Amniotic stem cell (primary cell): ENCODE data around the gene CALD1.

ENCODE experiments used
- DNase-seq: peaks from one replicate; lab custom pipeline; 2025; lab: John Stamatoyannopoulos, UW

CALD1 gene

DNA sequence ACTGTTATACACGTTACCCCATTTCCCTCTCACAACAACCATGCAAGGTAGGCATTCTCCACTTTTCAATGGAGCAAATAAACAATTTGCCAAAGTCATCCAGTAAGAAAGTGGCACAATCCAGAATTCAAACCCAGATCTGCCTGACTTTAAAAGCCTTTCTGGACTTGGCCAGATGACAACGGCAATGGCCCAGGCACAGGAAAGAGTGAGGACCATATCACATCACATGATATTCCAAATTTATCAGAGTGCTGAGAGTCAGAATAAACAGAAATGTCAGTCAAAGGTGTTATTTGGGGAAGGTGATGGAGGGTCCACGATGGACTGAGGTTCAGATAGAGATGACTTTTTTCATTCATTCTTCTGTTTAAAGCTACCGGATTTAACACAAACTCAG is 48.0 kb downstream of the CALD1 start:
- no peak for DNase-seq

DNA sequence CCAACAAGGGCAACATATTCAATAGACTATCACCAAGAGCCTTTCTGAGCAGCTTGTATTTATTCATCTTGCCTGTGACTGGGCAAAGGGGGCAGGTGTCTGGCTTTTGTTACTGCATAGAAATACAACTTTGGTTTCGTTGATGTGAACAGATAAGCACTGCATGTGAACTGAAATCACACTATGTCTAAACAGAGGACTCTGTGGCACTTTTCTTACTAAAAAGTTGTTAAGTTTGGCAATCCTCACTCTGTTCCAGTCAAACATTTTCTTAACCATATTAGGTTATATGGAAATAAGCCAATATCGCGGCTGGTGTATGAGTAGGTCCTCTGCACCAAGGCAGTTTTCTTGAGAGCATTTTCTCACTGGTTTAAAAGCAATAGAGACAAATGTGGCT is 48.5 kb downstream of the CALD1 start:
- DNase-seq = no peak

DNA sequence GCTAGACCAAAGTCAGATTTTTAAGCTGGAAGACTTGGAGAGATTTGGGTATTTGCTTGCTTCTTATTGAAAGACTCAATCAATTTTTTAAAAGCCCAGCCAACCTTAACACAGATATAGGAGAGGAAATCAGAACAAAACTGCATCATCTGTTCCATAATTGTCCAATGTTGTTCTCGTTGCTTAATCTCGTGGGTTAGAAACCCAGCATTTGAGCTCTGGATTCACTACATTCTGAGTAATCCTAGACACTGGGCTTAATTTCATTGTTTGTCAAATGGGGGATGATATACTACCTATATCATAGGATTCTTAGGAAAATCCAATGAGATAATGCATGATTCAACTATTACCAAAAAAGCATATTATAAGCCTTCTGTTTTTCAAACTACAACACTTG is 48.9 kb downstream of the CALD1 start:
- no peak for DNase-seq

DNA sequence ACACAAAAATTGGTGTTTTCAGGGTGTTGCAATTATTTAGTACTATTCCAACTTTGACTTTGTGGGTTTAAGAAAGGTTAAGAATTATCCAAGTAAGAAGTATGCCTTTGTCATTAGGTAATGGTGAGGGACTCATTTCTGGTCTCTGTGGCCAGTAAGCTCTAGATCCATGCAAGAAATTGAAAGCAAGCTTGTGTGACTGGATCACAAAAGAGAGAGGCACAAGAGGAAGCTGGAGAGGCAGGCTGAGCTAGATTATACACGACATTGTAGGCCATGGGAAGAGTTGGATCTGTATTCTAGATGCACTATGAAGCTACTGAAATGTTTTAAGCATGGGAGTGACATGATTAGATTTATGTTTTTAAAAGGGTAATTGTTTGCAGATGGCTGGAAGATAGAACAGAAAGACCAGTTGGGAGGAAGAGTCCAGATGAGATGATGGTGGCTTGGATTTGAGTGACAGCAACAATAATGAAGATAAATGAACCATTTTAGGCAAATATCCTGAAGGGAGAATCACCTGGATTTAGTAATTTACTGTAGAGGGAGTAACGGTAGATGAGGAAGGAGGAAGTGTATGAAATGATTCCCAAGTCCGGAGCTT is 50.0 kb downstream of the CALD1 start:
- no peak for DNase-seq

DNA sequence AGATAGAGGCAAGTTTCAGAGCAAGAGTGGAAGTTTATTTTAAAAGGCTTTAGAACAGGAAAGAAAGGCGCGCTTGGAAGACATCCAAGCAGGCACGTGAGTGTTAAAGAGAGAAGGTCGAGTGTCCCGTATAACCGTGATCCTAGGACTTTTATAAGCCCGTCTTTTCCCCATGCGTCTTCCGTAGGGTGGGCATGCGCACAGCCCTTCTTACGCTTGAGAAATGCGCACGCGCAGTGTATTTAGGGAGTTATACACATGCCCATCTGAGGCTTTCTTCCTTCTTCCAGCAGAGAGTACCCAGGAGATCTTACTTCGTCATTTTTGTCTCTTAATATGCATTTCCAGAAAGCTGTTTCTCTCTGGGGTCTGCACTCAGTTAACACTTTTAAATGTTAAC is 52.4 kb downstream of the CALD1 start:
- no peak for DNase-seq

DNA sequence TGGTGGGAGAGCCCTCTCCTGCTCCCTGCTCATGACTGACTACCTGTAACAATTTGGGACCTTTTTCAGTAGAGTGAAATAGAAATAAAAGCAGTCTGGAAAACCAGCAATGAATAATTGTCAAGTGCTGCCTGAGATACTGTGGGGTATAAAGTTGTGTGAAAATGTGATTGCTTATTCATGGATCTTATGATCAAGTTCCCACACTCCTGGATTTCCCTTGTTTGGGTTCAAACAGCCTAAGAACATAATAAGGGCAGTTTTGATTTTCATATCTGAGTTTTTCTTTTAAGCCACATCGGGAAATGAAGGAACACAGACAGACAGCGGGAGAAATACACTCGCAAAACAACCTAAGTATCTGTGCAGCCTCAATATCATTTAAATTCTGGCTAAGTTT is 52.9 kb downstream of the CALD1 start:
- no peak for DNase-seq

DNA sequence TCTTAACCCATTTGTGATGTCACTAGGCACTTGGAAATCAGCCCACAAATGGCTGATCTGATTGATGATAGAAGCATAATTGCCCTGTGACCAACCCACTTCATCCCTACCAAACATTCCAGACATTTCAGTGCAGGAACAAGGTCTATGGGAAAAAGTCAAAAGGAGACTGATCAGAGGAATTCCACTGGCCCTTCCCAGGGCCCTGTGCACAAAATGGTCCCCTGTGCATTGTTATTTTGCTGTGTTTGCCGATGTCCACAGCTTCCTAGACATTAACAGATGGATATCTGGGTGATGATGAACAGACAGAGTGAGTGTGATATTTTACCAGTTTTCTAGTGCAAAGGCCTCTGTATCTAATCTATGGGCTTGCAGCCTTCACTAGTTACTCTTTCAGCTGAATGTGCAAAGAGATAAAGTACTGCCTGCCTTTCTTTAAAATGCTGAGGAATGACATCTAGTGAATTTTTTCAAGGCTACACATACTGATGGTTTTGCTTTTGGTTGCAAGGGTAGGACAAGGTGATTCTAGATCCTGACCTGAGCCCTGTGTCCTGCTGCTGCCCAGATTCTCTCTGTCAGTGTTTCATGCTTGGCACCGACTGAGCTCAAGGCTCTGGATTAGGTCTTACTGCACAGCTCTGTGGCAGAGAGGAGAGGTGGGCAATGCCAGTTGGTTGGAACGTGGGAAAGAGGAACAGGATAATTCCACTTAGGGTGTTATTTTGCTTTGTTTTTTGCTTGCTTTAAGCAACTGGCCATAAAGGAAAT is 55.4 kb downstream of the CALD1 start:
- DNase-seq = no peak

DNA sequence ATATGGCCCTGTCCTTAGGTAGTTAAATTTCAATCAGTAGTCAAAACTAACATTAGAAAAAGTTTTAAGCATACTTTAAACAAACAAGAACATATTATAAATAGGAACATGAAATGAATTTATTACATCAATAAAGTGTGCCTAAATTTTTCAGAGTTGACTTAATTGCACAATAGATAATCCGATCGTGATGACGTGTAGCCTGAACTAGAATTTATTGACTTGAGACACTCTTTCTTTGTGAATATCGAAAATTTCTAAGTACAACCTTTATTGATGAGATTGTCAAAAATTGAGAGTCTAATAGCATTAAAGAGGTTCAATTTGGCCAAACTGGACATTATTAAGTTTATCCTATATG is 56.0 kb downstream of the CALD1 start:
- DNase-seq = no peak

DNA sequence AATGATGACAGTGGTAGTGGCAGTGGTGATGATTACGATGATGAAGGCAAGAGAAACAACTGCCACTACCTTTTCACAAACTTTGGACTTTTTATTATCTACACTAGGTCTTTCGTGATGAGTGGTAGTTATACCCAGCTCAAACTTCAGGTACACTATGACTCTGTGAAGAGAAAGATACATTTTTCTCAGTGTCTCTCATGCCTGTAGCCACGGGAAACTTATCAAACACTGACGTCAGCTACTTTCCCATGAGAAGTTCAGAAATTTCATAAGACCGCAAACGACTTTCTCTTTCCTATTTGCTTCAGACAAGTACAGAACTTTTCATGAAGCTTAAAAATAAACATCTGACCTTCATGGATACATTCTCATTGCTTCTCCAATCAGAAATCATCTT is 57.0 kb downstream of the CALD1 start:
- DNase-seq = no peak

DNA sequence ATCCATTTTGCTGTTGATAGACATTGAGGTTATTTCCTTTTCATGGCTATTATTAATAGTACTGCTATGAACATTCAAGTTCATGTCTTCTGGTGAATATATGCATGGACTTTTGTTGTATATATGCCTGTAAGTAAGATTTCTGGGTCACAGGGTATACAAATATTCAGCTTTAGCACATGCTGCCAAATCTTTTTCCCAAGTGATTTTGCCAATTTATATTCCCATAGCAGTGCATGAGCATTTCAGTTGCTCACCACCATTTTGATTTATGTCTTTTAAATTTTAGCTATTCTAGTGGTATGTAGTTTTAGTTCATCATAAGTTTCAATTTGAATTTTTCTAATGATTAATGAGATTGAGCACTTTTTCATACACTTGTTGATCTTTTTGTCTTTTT is 59.9 kb downstream of the CALD1 start:
- no peak for DNase-seq

DNA sequence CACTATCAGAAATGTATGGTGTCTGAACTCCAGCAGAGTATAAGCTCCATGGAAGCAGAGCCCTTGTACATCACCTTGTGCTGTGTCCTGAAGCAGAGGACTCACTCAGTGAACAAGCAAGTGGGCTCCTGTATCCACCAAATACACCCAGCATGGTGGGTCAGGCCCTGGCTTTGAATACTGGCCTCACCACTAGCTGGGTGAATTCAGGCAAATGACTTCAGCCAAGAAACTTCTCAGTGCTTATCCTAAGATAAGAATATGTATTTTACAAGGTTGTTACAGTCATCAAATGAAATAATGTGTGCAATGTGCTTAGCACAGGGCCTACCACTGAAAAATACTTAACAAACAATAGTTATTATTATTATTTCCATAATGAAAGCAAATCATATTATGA is 62.6 kb downstream of the CALD1 start:
- DNase-seq = no peak

DNA sequence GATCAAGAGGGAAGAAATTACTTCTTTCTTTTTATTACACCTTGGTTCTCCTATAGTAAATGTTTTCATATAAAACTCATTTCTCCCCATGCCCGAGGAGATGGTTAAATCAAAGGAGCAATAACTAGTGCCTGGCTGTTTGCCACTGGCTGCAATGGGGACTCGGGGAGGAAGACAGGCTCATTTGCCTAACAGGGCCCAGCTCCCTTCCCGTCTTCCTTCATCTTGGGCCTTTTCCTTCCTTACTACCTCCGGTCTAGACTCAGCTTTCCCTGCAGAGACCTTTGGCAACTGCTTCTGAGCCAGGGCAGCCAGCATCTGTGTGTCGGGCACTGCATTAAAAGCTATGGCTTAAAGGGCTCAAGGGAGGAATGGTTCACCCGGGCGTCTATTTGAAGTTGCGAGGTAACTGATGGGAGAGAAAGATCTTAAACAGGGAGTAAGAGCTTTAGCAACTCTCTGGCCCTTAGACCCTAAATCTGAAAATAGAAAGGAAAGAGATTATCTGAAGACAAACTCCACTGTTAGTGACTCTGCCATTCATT is 63.5 kb downstream of the CALD1 start:
- no peak for DNase-seq

DNA sequence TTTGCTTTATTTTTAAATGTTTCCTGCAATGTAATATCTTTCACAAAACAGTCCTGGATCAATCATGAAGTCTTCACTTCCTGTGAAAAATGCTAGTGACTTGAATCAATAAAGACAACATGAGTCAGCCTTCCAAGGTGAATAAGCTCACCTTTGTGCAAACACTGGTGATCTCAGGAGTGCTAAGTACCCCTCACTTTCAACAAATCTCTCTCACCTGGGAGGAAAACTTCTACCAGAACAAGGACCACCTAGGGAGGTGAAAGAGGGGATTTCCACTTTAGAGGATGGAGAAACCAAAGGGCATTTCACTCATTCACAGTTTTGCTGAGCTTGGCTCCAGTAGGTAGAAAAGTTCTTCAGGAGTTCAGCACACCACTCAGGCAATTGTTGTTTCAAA is 64.8 kb downstream of the CALD1 start:
- no peak for DNase-seq

DNA sequence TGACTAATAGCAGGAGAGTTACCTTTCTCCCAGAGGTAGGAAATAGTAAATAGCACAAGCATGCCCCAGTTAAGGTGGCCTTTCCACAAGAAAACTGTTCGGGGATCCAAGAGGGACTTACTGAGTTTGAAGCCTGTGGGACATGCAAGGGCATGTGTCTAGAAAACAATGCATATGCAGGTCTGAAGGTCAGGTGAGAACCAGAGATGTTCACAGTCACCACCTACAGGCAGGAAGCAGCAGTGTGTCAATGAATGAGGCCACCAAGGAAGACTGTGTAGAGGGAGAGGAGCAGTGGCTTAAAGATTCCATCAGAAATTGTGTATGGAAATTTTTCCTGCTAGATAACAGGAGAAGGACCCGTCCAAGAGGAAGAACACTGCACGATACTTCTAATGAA is 66.0 kb downstream of the CALD1 start:
- DNase-seq = no peak

DNA sequence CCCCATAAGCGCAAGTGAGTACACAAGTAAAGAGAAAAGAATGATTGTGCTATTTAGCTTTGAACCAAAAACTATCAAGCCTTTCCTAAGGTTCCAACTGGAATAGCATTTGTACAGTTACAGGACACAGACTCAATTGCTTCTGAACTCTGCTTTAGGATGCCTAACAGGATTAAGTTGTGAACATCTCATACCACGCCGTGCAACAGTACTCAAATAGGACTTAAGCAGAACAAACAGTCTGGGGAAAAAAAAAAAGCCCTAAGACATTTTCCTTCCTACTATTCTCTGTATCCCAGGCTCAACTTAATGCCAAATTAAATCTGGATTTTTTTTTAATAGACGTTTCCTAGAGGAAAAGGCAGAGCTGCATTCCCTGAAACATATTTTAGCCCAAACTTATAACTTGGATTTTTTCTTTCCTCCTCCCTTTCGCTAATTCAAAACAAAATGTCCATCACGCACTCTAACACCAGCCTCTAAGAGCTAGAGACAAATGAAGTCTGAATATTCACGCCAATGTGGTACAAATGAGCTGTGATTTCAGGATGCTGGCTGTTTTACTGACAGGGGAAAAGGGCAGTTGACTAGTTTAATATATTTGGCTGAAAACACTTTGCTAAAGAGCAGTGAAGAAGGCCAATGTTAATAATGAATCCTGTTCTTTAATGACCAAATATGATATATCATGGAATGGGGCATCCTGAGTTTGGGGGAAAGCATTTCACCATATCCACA is 68.6 kb downstream of the CALD1 start:
- DNase-seq = no peak

DNA sequence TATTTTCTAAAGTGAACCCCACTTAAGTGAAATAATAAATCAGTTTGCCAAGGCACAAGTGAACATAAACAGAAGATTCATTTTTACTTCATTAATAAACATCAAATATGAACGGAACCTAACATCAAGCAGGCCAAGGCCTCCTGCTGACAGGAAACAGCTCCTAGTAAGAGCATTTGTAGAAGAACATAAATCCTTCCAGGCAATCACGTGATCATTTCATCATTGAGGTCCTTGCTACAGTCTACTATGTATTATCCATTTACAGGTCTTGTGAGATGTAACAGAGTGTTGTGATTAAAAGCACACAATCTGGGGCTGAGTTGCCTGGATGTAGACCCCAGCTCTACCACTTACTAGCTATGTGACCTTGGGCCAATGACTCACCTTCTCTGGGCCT is 70.6 kb downstream of the CALD1 start:
- DNase-seq = no peak

DNA sequence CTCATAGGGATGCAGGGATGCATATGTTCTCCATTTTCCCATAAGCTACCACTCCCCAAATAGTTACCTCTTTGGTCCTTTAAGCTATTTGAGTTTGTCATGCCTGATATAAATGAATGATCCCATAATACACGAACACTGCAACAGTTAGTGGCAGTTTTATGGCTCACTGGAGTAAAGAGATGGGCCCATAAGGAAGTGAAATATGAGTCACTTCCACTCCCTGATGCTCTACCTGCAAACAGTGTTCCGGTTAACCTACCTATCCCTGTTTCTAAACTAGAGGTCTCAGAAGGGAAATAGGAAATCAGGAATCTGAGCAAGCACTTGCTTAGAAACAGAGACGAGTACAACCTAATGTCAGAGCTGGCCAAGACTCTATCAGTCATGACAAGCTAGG is 71.7 kb downstream of the CALD1 start:
- DNase-seq = no peak

DNA sequence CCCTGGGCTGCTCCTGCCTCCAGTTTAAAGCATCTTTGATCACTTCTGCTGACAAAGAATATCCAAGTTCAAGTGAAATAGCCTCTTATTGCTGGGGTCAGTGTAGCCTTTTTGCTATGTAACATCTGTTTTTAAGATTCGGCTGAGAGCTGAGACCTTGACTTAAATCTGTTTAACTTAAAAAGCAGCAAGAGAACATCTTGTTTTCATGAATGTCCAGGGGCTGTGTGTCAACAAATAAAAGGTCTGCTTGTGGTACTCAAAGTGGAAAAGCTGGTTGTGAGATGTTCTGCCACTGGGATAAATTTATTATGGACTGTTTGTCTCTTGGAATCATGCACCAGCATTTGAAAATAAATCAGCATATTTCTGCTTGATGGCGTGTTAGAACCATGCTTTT is 73.2 kb downstream of the CALD1 start:
- DNase-seq = no peak

DNA sequence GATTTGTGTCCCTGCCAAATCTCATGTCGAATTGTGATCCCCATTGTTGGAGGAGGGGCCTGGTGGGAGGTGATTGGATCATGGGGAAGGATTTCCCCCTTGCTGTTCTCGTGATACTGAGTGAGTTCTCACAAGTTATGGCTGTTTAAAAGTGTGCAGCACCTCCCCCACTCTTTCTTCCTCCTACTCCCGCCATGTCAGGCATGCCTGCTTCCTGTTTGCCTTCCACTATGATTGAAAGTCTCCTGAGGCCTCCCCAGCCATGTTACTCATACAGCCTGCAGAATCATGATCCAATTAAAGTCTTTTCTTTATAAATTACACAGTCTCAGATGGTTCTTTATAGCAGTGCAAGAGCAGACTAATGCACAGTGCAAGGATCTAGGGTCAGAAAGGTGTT is 75.4 kb downstream of the CALD1 start:
- DNase-seq = no peak

DNA sequence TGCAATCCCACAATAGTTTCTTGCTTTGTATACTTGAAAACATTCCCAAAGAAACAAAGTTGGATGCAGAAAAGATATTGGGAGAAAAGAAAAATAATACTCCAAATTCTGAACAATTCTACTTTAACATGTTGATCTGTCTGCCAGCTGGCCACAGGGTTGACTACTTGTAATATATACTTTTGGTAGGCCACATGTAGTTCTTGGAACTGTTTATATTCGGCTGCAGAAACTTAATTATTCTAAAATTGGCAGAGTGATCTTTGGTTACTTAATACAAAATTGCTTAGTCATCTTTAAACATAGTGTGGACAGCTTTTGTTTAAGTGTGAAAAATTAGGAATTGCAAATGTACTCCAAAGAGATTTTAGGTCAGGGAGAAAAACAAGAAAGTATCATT is 76.0 kb downstream of the CALD1 start:
- DNase-seq = no peak

DNA sequence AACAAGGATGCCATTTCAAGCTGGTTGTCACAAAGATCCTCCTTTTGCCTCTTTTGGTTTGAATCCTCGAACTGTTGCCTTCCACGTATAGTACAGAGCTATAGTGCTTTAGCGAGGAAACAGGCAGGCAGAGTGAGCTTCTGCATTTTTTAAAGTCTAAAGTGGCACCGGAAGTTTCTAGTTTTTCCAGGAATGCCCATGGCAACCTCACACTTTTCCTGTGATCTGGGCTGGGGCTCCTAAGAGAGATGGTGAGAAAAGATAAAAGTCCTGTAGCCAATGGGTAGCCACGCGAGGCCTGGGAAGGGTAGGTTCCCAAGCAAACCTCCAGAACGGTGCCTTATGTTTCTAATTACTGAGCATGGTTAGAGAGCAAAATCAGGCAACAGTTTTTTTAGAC is 76.7 kb downstream of the CALD1 start:
- no peak for DNase-seq

DNA sequence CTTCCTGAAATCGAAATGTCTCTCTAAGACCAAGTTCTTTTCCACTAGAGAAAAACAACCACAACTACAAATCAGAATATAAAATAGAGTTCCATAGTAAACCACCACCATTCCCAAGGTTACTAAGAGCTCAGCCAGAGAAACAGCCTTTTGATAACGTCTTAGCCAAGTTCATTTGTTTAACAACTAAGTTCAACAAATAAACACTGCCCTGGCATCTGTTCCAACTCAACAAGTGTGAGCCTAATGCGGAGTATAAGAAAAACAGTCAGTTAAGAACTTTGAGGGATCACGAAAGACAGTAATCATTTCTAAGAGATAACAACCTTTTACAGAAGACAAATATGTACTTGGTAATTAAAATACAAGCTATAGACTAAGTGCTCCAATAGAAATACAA is 77.3 kb downstream of the CALD1 start:
- no peak for DNase-seq

DNA sequence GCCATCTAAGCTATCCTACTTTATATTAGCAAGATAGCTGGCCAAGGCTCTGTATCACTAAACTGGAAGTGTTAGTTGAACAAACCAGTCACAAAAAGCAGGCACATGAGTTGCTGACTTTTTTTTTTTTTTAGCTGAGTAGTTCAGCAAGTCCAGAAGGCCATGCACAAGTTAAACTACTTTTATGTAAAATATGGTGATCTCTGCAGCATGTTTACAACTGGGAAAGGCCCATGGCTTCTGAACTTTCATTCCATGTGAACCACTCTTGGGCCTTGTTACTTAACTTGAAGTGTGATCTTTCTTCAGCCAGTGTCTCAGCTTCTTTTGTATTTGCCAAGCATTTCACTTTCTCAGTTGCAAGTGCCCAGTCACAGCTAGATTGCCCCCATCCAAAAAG is 78.5 kb downstream of the CALD1 start:
- DNase-seq = no peak
